Anterior cingulate cortex (tissue), 58 donors: ENCODE measurements around the gene TCOF1.
A peak's percentile ranks its signal among the peaks of the same experiment; 100 is the strongest.

Source experiments
- DNase-seq, 58 donors: peaks; one replicate each; lab custom pipeline; 2025; lab: John Stamatoyannopoulos, UW

Gene TCOF1

DNA sequence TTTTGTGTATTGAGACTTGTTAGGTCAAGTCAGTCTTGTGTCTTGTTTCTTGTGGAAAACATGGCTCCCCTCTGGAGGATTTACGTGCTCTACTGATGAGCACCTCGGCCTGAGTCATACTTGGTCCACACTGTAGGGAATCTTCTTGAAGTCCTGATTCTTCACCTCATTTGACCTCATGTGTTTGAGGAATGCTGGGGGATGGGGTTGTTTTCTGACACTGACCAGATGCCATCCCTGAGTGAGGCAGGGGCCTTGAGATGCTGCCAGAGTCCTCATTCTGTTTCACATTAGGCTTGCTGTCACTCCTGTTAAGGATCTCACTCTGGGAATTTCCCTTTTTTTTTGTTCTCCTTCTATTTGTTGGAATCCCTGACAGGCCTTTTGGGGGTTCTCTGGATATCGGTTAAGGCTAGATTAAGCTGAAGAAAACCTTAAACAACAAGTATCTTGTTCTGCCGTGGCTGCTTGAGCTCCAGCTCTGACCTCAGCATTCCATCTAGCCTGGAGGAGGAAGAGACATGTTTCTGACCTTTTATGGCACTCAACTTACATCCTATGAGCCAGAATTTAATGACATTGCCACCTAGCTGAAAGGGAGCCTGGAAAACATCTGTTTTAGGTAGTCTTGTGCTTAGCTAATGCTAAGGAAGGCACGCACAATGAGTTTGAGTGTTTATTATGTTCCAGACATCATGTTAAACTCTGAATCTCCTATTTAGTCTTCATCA is 20.6 kb downstream of the TCOF1 start:
- DNase-seq: no peak

DNA sequence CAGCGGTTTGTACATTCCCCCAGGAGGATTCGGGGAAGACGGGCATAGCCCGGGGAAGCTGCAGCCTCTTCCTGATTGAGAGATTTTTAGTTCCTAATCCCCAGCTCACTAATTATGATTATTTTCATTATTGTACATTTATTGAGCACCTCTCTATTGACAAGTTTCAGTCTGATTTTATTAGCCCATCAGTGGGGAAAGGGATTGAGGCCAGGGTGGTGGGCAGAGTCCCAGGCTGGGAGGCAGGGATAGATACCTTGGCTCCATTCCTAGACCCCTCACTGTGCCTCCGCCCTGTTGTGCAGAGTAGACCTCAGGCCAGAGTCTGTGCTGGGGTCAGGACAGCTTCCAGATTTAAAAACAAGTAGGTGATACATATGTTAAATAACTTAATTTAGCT is 27.2 kb downstream of the TCOF1 start:
- DNase-seq: no peak

DNA sequence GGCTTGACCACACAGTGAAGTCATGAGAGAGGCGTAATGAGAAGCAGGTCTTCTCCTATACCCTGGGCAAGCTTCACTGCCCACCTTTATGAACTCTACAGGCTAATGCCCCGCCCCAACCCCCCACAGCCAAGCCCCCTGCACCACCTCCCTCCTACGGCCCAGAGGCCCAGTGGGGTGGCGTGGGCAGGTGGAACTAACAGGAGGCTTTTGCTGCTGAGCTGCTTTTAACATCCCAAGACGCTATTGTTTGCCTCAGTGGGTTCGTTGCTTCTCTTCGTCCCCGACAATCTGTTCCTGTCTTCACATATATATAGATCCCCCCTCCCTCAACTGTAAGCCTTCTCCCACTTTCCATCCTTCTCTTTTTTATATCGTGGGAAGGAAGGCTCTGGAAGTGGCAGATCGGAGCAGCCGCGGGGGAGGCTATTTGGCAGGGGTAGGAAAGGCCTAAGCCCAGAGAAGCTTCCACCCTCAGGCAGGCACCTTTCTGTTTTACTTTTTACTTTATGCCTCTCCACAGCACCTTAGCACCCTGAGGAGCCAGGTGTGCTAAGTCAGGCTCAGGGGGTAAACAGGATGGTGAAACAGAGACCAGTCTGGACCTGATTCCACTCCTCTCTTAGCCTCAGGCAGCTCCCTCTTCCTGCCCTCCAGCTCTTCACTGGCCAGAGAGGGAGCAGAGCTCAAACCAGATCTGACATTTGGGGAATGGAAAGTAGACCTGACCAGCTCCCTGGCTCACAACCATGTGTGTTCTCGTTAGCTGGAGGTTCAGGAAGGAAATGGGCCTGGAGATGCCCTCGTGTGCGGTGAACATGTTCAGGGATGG is 28.7 kb downstream of the TCOF1 start:
- peak in 20 of 58 donors; percentile 7 to 50 (median 30) for DNase-seq

DNA sequence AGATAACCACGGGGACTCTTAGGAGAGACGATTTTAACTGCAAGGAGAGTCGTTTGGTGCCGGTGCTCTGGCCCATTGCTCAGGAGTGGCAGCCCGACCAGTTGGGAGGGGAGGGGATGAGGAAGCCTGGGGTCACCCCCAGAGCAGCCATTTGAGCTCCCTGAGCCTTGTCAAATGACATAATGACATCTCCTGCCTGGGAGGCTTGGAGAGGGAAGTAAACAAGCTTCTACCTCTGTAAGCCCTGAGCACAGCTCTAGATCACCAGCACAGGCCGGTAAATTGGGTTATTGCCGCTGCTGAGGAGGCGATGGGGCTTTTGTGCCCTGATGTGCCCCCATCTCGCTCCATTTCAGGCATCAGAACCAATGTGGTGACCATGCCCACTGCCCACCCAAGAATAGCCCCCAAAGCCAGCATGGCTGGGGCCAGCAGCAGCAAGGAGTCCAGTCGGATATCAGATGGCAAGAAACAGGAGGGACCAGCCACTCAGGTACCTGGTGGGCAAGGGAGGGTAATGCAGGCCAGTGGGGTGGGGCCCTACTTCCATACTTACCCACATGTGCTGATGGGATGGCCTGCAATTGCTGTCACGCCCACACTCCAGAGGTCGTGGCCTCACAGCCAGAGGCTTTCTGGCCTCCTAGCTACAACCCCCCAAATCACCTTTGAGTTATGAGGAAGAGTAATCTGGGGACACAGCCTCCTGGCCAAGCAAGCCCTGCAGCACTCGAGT is 32.2 kb downstream of the TCOF1 start:
- no peak for DNase-seq

DNA sequence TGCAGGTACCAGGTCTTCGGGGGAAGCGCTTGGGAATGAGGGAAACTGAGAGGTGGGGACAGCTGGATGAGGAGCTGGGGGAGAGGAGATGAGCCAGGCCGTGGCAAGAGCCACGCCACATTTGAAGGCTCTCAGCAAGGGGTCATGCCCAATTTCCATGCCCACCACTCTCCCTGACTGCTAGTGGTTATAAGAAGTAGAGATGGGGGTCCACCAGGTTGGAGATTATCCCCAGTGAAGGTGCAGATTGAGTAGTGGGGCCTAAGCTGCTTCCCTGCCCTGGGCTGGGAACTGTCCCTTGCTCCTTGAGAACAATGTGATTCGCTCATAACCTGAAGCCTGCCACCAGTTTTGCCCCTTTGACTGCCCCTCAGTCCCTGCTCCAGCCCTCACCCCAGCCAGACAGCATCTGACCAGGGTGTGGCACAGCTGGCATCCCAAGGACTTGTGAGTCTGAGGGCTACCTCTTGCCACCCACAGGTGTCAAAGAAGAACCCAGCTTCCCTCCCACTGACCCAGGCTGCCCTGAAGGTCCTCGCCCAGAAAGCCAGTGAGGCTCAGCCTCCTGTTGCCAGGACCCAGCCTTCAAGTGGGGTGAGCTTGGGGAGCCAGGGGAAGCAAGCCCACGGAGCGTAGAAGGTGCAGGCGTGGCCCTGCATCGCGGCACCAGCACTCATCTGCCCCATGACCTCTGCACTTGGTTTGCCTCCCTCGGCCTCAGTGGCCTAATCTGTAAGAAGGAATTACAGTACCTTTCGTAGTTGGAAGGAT is 33.8 kb downstream of the TCOF1 start:
- no peak for DNase-seq

DNA sequence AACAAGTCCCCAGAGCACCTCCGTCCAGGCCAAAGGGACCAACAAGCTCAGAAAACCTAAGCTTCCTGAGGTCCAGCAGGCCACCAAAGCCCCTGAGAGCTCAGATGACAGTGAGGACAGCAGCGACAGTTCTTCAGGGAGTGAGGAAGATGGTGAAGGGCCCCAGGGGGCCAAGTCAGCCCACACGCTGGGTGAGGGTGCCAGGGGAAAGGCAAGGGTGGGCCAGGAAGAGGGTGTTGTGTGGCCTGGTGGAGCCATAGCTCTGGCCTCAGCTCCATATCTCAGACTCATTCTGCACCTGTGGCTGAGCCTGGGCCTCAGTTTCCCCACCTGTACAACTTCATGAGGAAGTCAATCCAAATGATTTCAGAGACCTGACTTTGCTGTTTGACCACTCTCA is 34.5 kb downstream of the TCOF1 start:
- DNase-seq: no peak

DNA sequence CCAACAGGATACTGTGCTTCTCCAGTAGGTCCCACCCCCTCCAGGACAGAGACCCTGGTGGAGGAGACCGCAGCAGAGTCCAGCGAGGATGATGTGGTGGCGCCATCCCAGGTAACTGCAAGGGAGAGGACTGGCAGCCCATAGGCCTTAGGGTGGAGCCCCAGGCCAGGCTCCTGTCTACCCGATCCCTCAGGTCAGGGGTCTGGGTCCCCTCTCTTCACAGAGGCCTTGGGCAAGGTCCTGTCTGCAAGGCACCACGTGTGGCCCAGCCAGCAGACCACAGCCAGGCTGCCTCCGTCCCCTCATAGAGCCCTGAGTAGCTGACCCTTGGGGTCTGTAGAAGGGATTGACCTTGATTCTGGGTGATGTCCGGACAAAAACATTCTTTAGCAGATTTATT is 35.2 kb downstream of the TCOF1 start:
- no peak for DNase-seq

DNA sequence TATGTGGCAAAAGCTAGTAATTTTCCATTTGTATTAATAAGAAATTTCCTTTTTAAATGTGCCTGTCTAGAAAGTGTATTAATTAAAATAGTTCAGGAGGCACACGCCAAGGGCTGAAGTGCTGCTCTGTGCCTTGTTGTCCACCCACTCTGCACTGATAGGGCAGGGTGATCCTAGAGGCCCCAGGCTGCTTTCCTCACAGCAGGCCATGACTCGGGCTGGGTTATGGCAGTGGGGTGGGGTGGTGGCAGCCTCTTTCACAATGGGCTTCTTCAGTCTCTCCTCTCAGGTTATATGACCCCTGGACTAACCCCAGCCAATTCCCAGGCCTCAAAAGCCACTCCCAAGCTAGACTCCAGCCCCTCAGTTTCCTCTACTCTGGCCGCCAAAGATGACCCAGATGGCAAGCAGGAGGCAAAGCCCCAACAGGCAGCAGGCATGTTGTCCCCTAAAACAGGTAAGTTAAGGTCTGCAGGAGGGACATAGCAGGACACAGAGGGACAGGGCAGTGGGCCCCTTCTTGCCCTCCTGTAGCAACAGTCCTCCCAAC is 35.7 kb downstream of the TCOF1 start:
- DNase-seq: no peak

DNA sequence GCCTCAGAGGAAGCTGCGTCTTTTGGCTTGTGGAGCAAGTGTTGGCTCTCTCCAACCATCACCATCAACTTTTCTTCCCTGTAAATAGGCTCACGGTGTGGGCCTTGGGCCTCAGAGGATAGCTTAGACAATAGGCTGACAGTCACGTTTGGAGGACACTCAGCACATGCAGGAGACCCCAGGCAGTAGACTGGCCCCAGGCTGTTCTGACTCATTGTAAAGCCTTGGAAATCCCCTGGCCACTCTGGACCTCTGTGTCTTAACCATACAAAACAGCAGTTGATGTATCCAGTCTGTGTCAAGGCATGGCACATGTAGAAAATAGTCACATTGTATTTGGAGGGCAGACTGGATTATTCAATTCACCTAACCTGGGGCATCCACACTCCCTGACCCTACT is 36.6 kb downstream of the TCOF1 start:
- DNase-seq: no peak

DNA sequence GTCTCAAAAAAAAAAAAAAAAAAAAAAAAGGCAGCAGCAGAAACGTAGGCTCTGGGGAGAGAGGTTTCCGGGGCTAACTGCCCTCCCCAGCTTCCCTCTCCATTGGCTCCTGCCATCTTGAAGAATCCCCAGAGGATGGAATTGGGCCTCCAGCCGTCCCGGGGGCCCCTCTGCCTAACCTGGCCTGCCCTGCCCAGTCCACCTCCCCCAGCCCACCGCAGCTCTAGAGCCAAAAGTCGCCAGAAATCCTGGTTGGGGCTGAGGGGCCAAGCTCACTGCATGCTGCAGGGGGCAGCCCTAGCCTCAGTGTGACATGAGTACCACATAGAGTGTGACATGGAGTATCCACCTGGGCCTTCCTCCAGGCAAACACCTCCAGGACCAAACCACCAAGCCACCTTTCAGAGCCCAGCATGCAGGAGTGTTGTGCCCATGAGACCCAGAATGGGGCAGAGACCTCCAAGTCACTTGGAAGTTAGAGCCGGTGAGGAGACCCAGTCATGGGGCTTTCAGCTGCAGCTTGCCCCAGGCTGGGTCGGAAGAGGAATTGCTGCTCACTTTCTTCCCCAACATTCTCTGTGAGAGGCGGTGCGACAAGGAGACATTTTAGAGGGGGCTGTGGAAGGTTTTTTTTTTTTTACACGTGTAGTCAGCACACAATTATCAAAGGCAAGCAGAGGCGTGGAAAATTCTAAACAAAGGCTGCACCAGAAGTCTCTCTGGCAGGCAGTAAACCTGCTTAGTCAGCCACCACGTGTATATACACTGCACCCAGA is 37.6 kb downstream of the TCOF1 start:
- peak in 6 of 58 donors; percentile 11 to 45 (median 23) for DNase-seq

DNA sequence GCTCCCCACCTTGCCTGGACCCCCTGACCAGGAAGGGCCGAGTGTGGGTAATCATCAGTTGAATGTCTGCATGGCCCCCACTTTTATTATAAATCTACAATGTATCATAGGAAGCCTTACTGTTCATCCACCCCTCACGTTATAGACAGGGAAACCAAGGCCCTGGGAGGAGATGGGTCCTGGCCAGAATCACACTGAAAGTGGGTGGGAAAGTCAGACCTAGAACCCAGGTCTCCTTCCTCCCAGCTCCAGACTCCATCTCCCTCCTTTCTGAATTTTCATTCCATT is 38.1 kb downstream of the TCOF1 start:
- no peak for DNase-seq

DNA sequence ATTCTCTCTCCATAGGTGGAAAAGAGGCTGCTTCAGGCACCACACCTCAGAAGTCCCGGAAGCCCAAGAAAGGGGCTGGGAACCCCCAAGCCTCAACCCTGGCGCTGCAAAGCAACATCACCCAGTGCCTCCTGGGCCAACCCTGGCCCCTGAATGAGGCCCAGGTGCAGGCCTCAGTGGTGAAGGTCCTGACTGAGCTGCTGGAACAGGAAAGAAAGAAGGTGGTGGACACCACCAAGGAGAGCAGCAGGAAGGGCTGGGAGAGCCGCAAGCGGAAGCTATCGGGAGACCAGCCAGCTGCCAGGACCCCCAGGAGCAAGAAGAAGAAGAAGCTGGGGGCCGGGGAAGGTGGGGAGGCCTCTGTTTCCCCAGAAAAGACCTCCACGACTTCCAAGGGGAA is 38.8 kb downstream of the TCOF1 start:
- no peak for DNase-seq

DNA sequence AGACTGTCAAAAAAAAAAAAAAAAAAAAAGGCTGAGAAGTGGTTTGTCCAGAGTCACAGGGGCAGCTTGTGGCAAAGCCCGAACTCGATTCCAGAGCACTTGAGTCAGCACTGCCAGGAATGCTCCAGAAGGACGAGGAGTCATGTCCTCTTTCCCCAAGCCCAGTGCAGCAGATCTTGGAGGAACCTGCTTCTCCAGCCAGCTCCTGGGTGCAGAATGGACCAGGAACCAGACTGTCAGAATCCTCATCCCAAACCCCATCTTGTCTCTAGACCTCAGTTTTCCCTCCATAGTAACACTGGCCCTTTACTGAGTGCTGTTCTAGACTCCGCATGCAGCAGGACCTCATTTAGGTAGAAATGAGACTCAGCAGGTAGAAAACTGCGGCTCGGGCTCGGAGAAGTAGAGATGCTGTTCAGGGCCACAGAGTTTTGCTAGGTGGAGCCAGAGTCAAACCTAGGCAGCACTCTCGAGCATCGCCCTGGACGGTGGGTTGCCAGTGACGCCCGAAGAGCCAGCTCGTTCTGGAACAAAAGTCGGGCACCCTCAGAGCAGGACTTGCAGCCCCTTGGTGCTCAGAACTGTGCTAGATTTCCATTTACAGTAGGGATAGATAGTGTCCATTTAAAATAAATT is 39.8 kb downstream of the TCOF1 start:
- DNase-seq: peak in 3 of 58 donors; percentile 5 to 19 (median 9)

DNA sequence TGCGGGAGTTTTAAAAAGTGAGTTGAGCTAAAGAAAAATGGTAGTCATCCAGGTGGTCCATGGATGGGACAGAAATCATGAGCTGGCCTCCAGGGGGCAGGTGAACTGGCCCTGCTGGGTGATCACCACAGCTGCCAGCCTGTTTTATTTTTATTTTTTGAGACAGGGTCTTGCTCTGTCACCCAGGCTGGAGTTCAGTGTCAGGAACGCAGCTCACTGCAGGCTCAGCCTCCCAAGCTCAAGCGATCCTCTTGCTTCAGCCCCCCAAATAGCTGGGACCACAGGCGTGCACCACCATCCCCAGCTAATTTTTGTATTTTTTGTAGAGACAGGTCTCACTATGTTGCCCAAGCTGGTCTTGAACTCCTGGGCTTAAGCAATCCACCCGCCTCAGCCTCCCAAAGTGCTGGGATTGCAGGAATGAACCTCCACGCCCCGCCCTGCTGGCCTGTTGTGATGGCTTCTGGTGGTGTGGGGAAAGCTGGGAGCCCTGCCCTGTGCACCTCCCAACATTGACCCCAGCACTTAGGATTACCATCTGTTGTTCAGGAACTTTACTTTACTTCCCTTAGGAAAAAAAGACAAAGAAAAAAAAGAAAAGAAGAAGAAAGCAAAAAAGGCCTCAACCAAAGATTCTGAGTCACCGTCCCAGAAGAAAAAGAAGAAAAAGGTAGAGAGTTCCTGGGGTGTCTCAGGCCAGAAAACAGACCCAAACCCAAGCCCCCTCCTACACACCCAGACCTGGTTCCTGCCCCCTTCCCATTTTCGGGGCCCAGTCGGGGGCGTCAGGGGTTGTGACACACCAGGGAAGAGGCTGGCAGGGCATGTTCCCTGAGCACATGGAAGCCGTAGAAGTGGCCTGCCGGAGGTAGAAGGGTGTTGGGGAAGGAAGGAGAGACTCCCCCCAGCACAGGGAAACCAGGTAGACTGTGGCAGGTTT is 40.6 kb downstream of the TCOF1 start:
- DNase-seq: no peak

DNA sequence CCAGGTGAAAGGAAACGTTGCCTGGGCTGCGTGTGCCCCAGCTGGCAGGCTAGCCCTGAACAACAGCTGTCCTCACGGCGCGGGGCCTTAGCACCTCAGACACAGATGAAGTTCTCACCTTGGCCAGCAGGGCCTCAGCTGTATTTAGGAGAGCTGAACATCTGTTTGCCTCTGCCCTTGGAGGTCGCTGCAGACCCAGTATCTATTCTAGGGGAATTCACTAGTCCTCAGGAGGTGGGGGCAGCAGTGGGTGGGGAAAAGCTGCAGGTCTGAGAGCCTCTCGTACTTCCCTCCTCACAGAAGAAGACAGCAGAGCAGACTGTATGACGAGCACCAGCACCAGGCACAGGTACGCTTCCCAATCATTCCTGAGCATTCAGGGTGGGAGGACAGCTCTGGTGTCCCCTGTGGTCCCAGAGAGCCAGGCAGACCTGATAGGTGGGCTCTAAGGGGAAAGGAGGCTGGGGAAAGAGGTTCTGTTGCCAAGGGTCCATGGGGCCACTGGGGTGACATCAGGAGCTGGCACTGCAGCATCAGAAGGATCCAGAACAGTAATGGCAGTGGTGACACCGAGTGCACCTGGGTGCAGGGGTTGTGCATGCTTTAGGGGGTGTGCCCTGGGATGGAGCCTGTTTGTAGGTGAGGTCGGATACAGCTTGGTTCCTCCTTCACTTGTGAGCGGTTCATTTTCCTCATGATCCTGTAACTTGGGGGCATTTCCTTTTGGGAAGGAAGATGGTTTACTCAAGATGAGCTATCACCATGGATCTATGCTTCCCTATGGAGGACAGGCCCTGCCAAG is 41.4 kb downstream of the TCOF1 start:
- DNase-seq: no peak

DNA sequence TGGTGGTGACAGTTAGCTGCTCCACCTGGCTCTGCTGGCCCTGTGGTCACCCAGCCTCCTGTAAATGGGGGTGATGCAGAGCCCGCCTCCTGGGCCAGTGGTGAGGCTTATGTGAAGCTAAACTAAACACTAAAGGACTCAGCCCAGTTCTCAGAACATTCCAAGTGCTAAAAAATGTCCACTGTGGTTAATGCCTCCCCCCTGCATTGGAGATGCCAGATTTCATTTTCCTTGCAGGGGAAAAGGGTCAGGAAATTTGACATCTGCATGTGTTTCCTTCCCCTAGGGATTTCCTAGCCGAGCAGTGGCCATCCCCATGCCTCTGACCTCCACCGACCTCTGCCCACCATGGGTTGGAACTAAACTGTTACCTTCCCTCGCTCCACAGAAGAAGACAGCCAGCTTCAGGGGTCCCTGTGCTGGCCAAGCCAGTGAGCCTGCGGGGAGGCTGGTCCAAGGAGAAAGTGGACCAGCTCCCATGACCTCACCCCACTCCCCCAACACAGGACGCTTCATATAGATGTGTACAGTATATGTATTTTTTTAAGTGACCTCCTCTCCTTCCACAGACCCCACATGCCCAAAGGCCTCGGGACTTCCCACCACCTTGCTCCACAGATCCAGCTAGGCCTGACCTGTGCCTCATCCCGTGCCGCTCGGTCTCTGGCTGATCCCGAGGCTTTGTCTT is 42.2 kb downstream of the TCOF1 start:
- DNase-seq: no peak
